CD14-positive monocyte (primary cell): ENCODE measurements around the gene MXI1. TPM values are rescaled to one million over a fixed set of nuclear protein-coding genes. Genes with fewer than 3 reads are reported as not detected.

Source experiments
- DNase-seq, 3 donors: peaks; one replicate each; pipeline ENCODE4 v3.0.0-alpha.2; 2011 to 2022
- H2AFZ ChIP-seq: 2 replicates; pipeline ENCODE4 v1.6.0; 2012; ENCODE audit warnings: mild to moderate bottlenecking, low read depth, low read length, inconsistent platforms; ENCODE audit not compliant: insufficient read depth, poor library complexity, severe bottlenecking
- H3K27ac ChIP-seq, 2 donors: 1 replicate in 1 of 2; 2 replicates in 1 of 2; pipeline ENCODE4 v1.5.1; 2012 to 2013; ENCODE audit warnings: low read length in 2 of 2, control low read depth in 1 of 2, inconsistent platforms in 1 of 2, low read depth in 1 of 2, mild to moderate bottlenecking in 1 of 2
- H3K27me3 ChIP-seq, 2 donors: one replicate each; pipeline versions ENCODE4 v1.6.0 to v1.6.1; 2011 to 2013; ENCODE audit warnings: low read length in 2 of 2; ENCODE audit not compliant: control insufficient read depth in 2 of 2, insufficient read depth in 2 of 2
- H3K36me3 ChIP-seq, 2 donors: replicated peaks in 1 of 2; 1 replicate in 1 of 2; 2 replicates in 1 of 2; pipeline versions ENCODE4 v1.5.1 to v1.6.1; 2012 to 2013; ENCODE audit warnings: low read length in 2 of 2, control low read depth in 1 of 2, inconsistent platforms in 1 of 2, mild to moderate bottlenecking in 1 of 2; ENCODE audit not compliant: insufficient read depth in 2 of 2, control insufficient read depth in 1 of 2
- H3K4me1 ChIP-seq, 2 donors: 1 replicate in 1 of 2; 2 replicates in 1 of 2; pipeline versions ENCODE4 v1.5.1 to v1.6.1; 2012 to 2013; ENCODE audit warnings: low read length in 2 of 2, control low read depth in 1 of 2, inconsistent platforms in 1 of 2, mild to moderate bottlenecking in 1 of 2, moderate library complexity in 1 of 2; ENCODE audit not compliant: insufficient read depth in 2 of 2, control insufficient read depth in 1 of 2
- H3K4me2 ChIP-seq: replicated peaks from 2 replicates; pipeline ENCODE3; 2012; ENCODE audit warnings: low read length, moderate library complexity, mild to moderate bottlenecking; ENCODE audit not compliant: poor library complexity, severe bottlenecking; ENCODE audit errors: extremely low read depth
- H3K4me3 ChIP-seq, 3 experiments: fragments of 200-600 bp in 1 of 3; sonication (generic) in 1 of 3; replicated peaks in 1 of 3; 1 replicate in 2 of 3; 2 replicates in 1 of 3; pipeline ENCODE4 v1.5.1; 2011 to 2013; ENCODE audit warnings: low read length in 3 of 3, mild to moderate bottlenecking in 3 of 3, control low read depth in 2 of 3, low read depth in 2 of 3, inconsistent platforms in 1 of 3, moderate library complexity in 1 of 3
- H3K79me2 ChIP-seq: 2 replicates; pipeline ENCODE4 v1.6.0; 2012; ENCODE audit warnings: mild to moderate bottlenecking, control low read depth, inconsistent platforms, low read length, moderate library complexity; ENCODE audit not compliant: insufficient read depth
- H3K9ac ChIP-seq: 2 replicates; pipeline ENCODE4 v1.6.0; 2017; ENCODE audit warnings: low read length, mild to moderate bottlenecking; ENCODE audit not compliant: insufficient read depth, poor library complexity, severe bottlenecking
- H3K9me3 ChIP-seq, 2 donors: replicated peaks in 1 of 2; 1 replicate in 1 of 2; 2 replicates in 1 of 2; pipeline versions ENCODE4 v1.5.1 to v1.6.1; 2012 to 2013; ENCODE audit warnings: low read length in 2 of 2, control low read depth in 1 of 2; ENCODE audit not compliant: control insufficient read depth in 1 of 2, insufficient read depth in 1 of 2
- H4K20me1 ChIP-seq: 2 replicates; pipeline ENCODE4 v1.6.0; 2012; ENCODE audit warnings: mild to moderate bottlenecking, low read length, control low read depth, moderate library complexity; ENCODE audit not compliant: insufficient read depth
- H3K27ac Mint-ChIP-seq, 7 donors: one replicate each; pipeline ENCODE4 v1.8.0; 2020; ENCODE audit warnings: mild to moderate bottlenecking in 7 of 7, mixed read lengths in 7 of 7, moderate library complexity in 6 of 7, inconsistent platforms in 2 of 7
- H3K27me3 Mint-ChIP-seq, 3 donors: one replicate each; pipeline ENCODE4 v1.8.0; 2021 to 2022; ENCODE audit warnings: low read depth in 3 of 3, mild to moderate bottlenecking in 3 of 3, mixed read lengths in 3 of 3, moderate library complexity in 3 of 3, inconsistent platforms in 1 of 3
- H3K36me3 Mint-ChIP-seq, 2 donors: one replicate each; pipeline ENCODE4 v1.8.0; 2020; ENCODE audit warnings: mixed read lengths in 2 of 2, inconsistent platforms in 1 of 2, mild to moderate bottlenecking in 1 of 2
- H3K4me1 Mint-ChIP-seq: one replicate; pipeline ENCODE4 v1.8.0; 2020; ENCODE audit warnings: mild to moderate bottlenecking, mixed read lengths
- H3K4me3 Mint-ChIP-seq, 2 donors: one replicate each; pipeline ENCODE4 v1.8.0; 2020; ENCODE audit warnings: mild to moderate bottlenecking in 2 of 2, mixed read lengths in 2 of 2, moderate library complexity in 1 of 2
- H3K9me3 Mint-ChIP-seq, 7 donors: one replicate each; pipeline ENCODE4 v1.8.0; 2020 to 2022; ENCODE audit warnings: mixed read lengths in 7 of 7, mild to moderate bottlenecking in 6 of 7, moderate library complexity in 6 of 7, inconsistent platforms in 2 of 7
- WGBS: methylation state at CpG from one replicate; pipeline ENCODE4 v1.1.5; 2013; ENCODE audit warnings: missing lambda C conversion rate; ENCODE audit not compliant: insufficient coverage; 5-methylcytosine and 5-hydroxymethylcytosine counted together
- intact Hi-C, 2 donors: fragments of 100-400 bp; cut with micrococcal nuclease; formaldehyde crosslinking; loops; one replicate each; pipeline versions ENCODE4 v1.15.0 to v1.15.1; 2023
- polyA plus RNA-seq, 3 donors: library from polyadenylated mRNA; depleted of rRNA in 1 of 3; unstranded in 2 of 3; stranded (reverse) in 1 of 3; fragments of 300-500 nt in 2 of 3; fragments of >200 nt in 1 of 3; fragmentation: Illumina TruSeq in 2 of 3; gene quantifications; 1 replicate in 2 of 3; 2 replicates in 1 of 3; pipeline ENCODE4 v1.2.3, GENCODE V29; 2012 to 2021
- TF ChIP-seq, protein P1 (sequence below): fragments of 200-600 bp; IDR thresholded peaks from one replicate; pipeline ENCODE4 v1.8.0; 2022; ENCODE audit warnings: antibody characterized with exemption, mild to moderate bottlenecking

Gene MXI1
- polyA plus RNA-seq, 3 donors: 13.1 to 25.7 (median 21.6) TPM

DNA sequence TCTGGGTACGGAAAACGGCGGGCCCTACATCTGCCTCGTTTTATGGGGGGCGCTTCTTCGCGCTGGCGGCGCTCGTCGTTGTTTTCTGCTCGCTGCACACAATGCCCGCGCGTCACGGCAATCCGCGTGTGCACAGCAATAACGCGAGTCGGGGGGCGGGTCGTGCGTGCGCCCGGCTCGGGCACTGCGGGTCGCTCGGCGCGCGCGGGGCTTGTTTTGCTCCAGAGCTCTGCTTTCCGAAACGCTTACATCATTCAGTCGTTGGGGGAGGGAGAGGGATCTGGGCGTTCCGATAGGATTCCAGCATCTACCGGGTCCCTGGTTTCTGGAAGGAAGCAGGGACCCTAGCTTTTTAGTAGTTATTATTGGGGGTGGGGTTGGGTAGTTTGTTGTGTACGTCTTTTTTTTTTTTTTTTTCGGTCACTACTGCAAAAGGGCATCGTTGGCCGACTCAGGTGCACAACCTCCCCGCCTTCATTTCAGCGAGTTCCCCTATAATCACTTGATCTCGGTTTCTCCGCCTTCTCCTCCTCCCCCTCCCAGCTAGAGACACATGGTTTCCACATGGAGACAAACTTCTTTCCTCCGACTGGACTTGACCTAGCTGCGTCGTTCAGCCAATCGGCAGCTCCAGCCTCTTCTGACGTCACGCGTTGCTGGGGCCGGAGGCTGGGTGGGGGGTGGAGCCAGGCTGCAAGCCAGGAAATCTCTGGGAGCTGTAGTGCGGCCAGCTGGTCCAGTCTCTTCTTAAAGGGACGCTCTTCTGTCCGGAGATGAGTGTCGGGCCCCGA lies 3.5 kb downstream of the MXI1 start:
- WGBS: under 1% methylated on average over 60 of the region's 61 CpGs
- Histone ChIP-seq H4K20me1 (no peaks in the 10 kb centered on the region), H3K79me2 (peaks cover 59% of the 10 kb centered on the region), H3K27me3 (peaks cover 0 to 7% of the 10 kb centered on the region in 2 donors), H3K9me3 (no peaks in the 10 kb centered on the region), H3K9ac (peak overlapping the region; percentile 69), H3K4me3 (peak overlapping the region; percentile 55 to 91 (median 63)), H3K4me2 (peak overlapping the region; percentile 99), H2AFZ (peak overlapping the region; percentile 74), H3K27ac (peak overlapping the region; percentile 54 to 93), H3K36me3 (no peaks in the 10 kb centered on the region), H3K4me1 (peaks cover 57 to 71% of the 10 kb centered on the region in 2 donors)
- peak; percentile 93 to 96 (median 95) for DNase-seq
- intact Hi-C loops: loop anchor here (2.0 to 5.0 kb wide), 2 partner anchors 14 to 69 kb away; no protein-coding TSS in a partner anchor
- Mint-ChIP-seq H3K4me3 (peak overlapping the region; percentile 93 to 94), H3K27me3 (peaks cover 8 to 20% (median 14%) of the 10 kb centered on the region in 3 donors), H3K36me3 (peaks cover 4 to 5% of the 10 kb centered on the region in 2 donors), H3K27ac (peak overlapping the region; percentile 93 to 99 (median 97)), H3K4me1 (peaks cover 58% of the 10 kb centered on the region), H3K9me3 (peaks cover 0 to 2% (median 0%) of the 10 kb centered on the region in 7 donors)
- TF ChIP-seq, protein P1, sequence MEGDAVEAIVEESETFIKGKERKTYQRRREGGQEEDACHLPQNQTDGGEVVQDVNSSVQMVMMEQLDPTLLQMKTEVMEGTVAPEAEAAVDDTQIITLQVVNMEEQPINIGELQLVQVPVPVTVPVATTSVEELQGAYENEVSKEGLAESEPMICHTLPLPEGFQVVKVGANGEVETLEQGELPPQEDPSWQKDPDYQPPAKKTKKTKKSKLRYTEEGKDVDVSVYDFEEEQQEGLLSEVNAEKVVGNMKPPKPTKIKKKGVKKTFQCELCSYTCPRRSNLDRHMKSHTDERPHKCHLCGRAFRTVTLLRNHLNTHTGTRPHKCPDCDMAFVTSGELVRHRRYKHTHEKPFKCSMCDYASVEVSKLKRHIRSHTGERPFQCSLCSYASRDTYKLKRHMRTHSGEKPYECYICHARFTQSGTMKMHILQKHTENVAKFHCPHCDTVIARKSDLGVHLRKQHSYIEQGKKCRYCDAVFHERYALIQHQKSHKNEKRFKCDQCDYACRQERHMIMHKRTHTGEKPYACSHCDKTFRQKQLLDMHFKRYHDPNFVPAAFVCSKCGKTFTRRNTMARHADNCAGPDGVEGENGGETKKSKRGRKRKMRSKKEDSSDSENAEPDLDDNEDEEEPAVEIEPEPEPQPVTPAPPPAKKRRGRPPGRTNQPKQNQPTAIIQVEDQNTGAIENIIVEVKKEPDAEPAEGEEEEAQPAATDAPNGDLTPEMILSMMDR: no peak

DNA sequence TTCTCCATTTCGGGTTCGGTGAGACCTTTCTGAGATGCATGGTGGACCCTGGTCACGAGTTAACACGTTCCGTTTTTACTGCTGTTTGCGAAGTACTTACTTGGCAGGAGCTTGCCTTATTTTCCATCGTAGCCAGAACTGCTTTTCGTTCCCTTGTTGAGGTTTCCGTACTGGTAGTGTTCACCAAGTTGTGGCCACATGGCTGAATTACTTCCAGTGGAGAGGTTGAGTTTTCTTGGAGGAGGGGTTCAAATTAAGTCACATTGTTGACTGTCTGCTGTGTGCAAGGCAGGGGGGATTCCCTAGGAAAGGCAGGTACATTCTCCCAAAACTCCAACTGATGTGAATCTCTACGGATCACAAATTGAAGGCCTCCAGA lies 4.0 kb downstream of the MXI1 start:
- Histone ChIP-seq H3K4me2 (peak overlapping the region; percentile 99), H2AFZ (peak overlapping the region; percentile 55), H3K27ac (peak overlapping the region; percentile 54 to 93), H3K36me3 (no peaks in the 10 kb centered on the region), H4K20me1 (no peaks in the 10 kb centered on the region), H3K9me3 (no peaks in the 10 kb centered on the region), H3K27me3 (peaks cover 0 to 5% of the 10 kb centered on the region in 2 donors), H3K4me1 (peaks cover 63 to 76% of the 10 kb centered on the region in 2 donors), H3K9ac (peak overlapping the region; percentile 69), H3K4me3 (peak overlapping the region; percentile 55 to 91 (median 63)), H3K79me2 (peaks cover 65% of the 10 kb centered on the region)
- Mint-ChIP-seq H3K27me3 (peaks cover 4 to 15% (median 9%) of the 10 kb centered on the region in 3 donors), H3K4me3 (peak overlapping the region; percentile 93 to 94), H3K27ac (peak overlapping the region; percentile 93 to 99 (median 97)), H3K9me3 (peaks cover 0 to 2% (median 0%) of the 10 kb centered on the region in 7 donors), H3K4me1 (peaks cover 59% of the 10 kb centered on the region), H3K36me3 (peaks cover 4 to 5% of the 10 kb centered on the region in 2 donors)
- no peak for DNase-seq
- intact Hi-C loops: loop anchor here (2.0 to 5.0 kb wide), 2 partner anchors 13 to 69 kb away; no protein-coding TSS in a partner anchor
- TF ChIP-seq, protein P1: no peak
- 0% methylated on average over 9 of the region's 10 CpGs for WGBS
